Measurements from ENCODE around the gene NUDT2.

NUDT2 gene

GRCh38 chr9:34384368-34385165 lies 55.2 kb downstream of the NUDT2 start:
- no peak for DNase-seq (ENCODE audit: low spot score)

GRCh38 chr9:34385561-34386230 lies 56.3 kb downstream of the NUDT2 start:
- no peak for DNase-seq (ENCODE audit: low spot score)

GRCh38 chr9:34386656-34387055 lies 57.3 kb downstream of the NUDT2 start:
- DNase-seq (ENCODE audit: low spot score): no peak

- no peak for DNase-seq (ENCODE audit: low spot score)
Measured at GRCh38 chr9:34387239-34387638, 57.9 kb downstream of the NUDT2 start.

GRCh38 chr9:34392511-34392910 lies 63.1 kb downstream of the NUDT2 start:
- DNase-seq (ENCODE audit: low spot score): no peak

Small RNAs within 50 kb of the gene (small RNA-seq; reads per million reads assigned to genes)
- gene RF00019 (0 reads per million in 2 experiments), gene RNU2-50P (0.31 to 0.89 reads per million in 2 experiments)

Data from SK-N-DZ (cell line).